Activated effector memory CD4-positive, alpha-beta T cell treated with anti-CD3 and anti-CD28 coated beads, Interleukin-2, amount 50 U/mL, for 16 hours (primary cell): ENCODE data around the gene OR56A4.

Experiments
- DNase-seq: peaks from one replicate; pipeline ENCODE4 v3.0.0-alpha.2; 2020

The OR56A4 gene

DNA sequence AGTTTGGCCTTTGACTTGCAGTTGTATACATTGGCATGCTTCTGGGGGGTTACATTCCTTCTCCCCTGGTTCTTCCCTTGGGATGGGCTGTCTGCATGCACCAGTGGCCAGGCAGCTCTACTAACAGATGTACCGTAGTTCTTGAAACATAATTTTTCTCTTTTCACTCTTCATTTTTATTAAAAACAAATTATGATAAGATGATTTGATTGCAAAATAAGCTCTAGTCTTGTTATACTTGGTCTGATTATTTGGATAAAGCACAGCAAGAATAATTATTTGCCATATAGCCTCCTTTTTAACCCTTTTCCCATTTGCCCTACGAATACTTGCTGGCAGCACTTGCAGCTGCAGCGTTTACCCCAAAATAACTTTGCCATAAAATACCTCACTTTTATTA, 51.2 kb downstream of the OR56A4 start:
- DNase-seq: no peak
